Measurements from ENCODE around the gene GSK3A. TPM values are rescaled to one million over a fixed set of nuclear protein-coding genes. Genes with fewer than 3 reads are reported as not detected.

The GSK3A gene
- total and polyA plus RNA-seq, 9 of the 15 experiments (the other 6 are each of a cell fraction or from before 2014, with no cell fraction given), result 0.62 to 90.7 (median 33.3) TPM

GRCh38 chr19:42206871-42207755, 35.3 kb downstream of the GSK3A start (continued):
- no peak for TF ChIP-seq NKRF (IDR thresholded peaks at IDR 0.05; ENCODE audit: borderline replicate concordance)
- TF ChIP-seq SPI1 (IDR thresholded peaks at IDR 0.05; ENCODE audit: borderline replicate concordance, low read depth, low read length), result no peak
- TF ChIP-seq RBBP5 (IDR thresholded peaks at IDR 0.05; ENCODE audit: borderline replicate concordance, insufficient read depth, low read length, poor library complexity, severe bottlenecking), result no peak
- no peak for TF ChIP-seq ELF4 (CRISPR knock-in tag; IDR thresholded peaks at IDR 0.05)
- no peak for TF ChIP-seq BCOR (IDR thresholded peaks at IDR 0.05)
- TF ChIP-seq PPARD (CRISPR knock-in tag; IDR thresholded peaks at IDR 0.05), result no peak
- no peak for TF ChIP-seq ZNF77 (CRISPR knock-in tag; IDR thresholded peaks at IDR 0.05)
- no peak for TF ChIP-seq ZNF830 (CRISPR knock-in tag; IDR thresholded peaks at IDR 0.05)
- peak; percentile 81 for TF ChIP-seq NFE2 (IDR thresholded peaks at IDR 0.05; ENCODE audit: low read depth)
- no peak for TF ChIP-seq PATZ1 (CRISPR knock-in tag; IDR thresholded peaks at IDR 0.05; ENCODE audit: borderline replicate concordance)
- TF ChIP-seq MXI1 (IDR thresholded peaks at IDR 0.05; ENCODE audit: low read depth, low read length), result no peak
- TF ChIP-seq FOXM1 (IDR thresholded peaks at IDR 0.05; ENCODE audit: low read depth), result no peak
- no peak for TF ChIP-seq FOXM1 (CRISPR knock-in tag; IDR thresholded peaks at IDR 0.05; ENCODE audit: low read depth)
- TF ChIP-seq RREB1 (CRISPR knock-in tag; IDR thresholded peaks at IDR 0.05), result no peak
- TF ChIP-seq CREB3 (tag; conservative IDR thresholded peaks at IDR 0.05; ENCODE audit: low read depth), result no peak
- no peak for TF ChIP-seq SMAD4 (CRISPR knock-in tag; conservative IDR thresholded peaks at IDR 0.05)
